Activated T-helper 2 cell treated with anti-CD3 and anti-CD28 coated beads, Interferon-gamma antibody, Interleukin-2, Interleukin-4, amounts not matched to agents 10 μg/mL and 5 μg/mL and 100 μg/mL, durations not matched to agents 14 hours and 24 hours and 36 hours (primary cell): ENCODE data around the gene LYRM4. TPM values are rescaled to one million over a fixed set of nuclear protein-coding genes. Genes with fewer than 3 reads are reported as not detected.

Experiments
- DNase-seq: peaks from one replicate; pipeline ENCODE4 v3.0.0; 2021; ENCODE audit warnings: low spot score
- H3K27ac Mint-ChIP-seq: one replicate; pipeline ENCODE4 v1.8.0; 2021; ENCODE audit warnings: mixed read lengths
- H3K27me3 Mint-ChIP-seq: one replicate; pipeline ENCODE4 v1.8.0; 2021; ENCODE audit warnings: low read depth, mixed read lengths
- H3K36me3 Mint-ChIP-seq: one replicate; pipeline ENCODE4 v1.8.0; 2021; ENCODE audit warnings: low read depth, mixed read lengths
- H3K4me1 Mint-ChIP-seq: one replicate; pipeline ENCODE4 v1.8.0; 2021; ENCODE audit warnings: low read depth, mixed read lengths
- H3K4me3 Mint-ChIP-seq: one replicate; pipeline ENCODE4 v1.8.0; 2021; ENCODE audit warnings: low read depth, mild to moderate bottlenecking, moderate library complexity, mixed read lengths
- H3K9me3 Mint-ChIP-seq: one replicate; pipeline ENCODE4 v1.8.0; 2021; ENCODE audit warnings: mixed read lengths
- intact Hi-C: fragments of 100-400 bp; cut with micrococcal nuclease; formaldehyde crosslinking; loops from one replicate; pipeline ENCODE4 v1.15.1; 2023
- total RNA-seq: library from RNA; stranded (reverse); gene quantifications from 2 replicates; pipeline ENCODE4 v1.2.3, GENCODE V29; 2022

The LYRM4 gene
- total RNA-seq, 1 donor from 2014 or later = 48.6 TPM

- Mint-ChIP-seq H3K4me3 (no peak overlapping the region), H3K9me3 (no peaks in the 10 kb centered on the region), H3K4me1 (peaks cover 41% of the 10 kb centered on the region), H3K27ac (no peak overlapping the region), H3K36me3 (peaks cover 4% of the 10 kb centered on the region), H3K27me3 (no peaks in the 10 kb centered on the region)
- DNase-seq = no peak
- intact Hi-C loops = no loop called here
Measured at GRCh38 chr6:5292154-5292553, 31.4 kb upstream of the LYRM4 start.

- Mint-ChIP-seq H3K36me3 (peaks cover 4% of the 10 kb centered on the region), H3K27me3 (no peaks in the 10 kb centered on the region), H3K27ac (no peak overlapping the region), H3K4me1 (peaks cover 45% of the 10 kb centered on the region), H3K4me3 (no peak overlapping the region), H3K9me3 (no peaks in the 10 kb centered on the region)
- intact Hi-C loops = no loop called here
- DNase-seq = no peak
Measured at GRCh38 chr6:5290500-5290899, 29.8 kb upstream of the LYRM4 start.

- intact Hi-C loops = no loop called here
- Mint-ChIP-seq H3K4me1 (peaks cover 49% of the 10 kb centered on the region), H3K4me3 (no peak overlapping the region), H3K27me3 (no peaks in the 10 kb centered on the region), H3K9me3 (no peaks in the 10 kb centered on the region), H3K36me3 (peaks cover 4% of the 10 kb centered on the region), H3K27ac (no peak overlapping the region)
- no peak for DNase-seq
Measured at GRCh38 chr6:5290097-5290496, 29.3 kb upstream of the LYRM4 start.

GRCh38 chr6:5287966-5288297 lies 27.2 kb upstream of the LYRM4 start:
- Mint-ChIP-seq H3K27ac (peak overlapping the region; percentile 0), H3K4me3 (no peak overlapping the region), H3K36me3 (peaks cover 4% of the 10 kb centered on the region), H3K27me3 (no peaks in the 10 kb centered on the region), H3K4me1 (peaks cover 41% of the 10 kb centered on the region), H3K9me3 (no peaks in the 10 kb centered on the region)
- intact Hi-C loops = loop anchor here (10.0 kb wide), 1 partner anchor 113 kb away; no protein-coding TSS in a partner anchor
- DNase-seq = no peak

- Mint-ChIP-seq H3K4me3 (no peak overlapping the region), H3K27ac (no peak overlapping the region), H3K9me3 (no peaks in the 10 kb centered on the region), H3K27me3 (no peaks in the 10 kb centered on the region), H3K4me1 (peaks cover 40% of the 10 kb centered on the region), H3K36me3 (peaks cover 4% of the 10 kb centered on the region)
- DNase-seq = no peak
- intact Hi-C loops = loop anchor here (10.0 kb wide), 1 partner anchor 113 kb away; no protein-coding TSS in a partner anchor
Measured at GRCh38 chr6:5287205-5287965, 26.6 kb upstream of the LYRM4 start.

GRCh38 chr6:5286780-5287179 lies 26.0 kb upstream of the LYRM4 start:
- Mint-ChIP-seq H3K9me3 (no peaks in the 10 kb centered on the region), H3K4me1 (peaks cover 40% of the 10 kb centered on the region), H3K27me3 (no peaks in the 10 kb centered on the region), H3K36me3 (no peaks in the 10 kb centered on the region), H3K27ac (no peak overlapping the region), H3K4me3 (no peak overlapping the region)
- intact Hi-C loops = loop anchor here (10.0 kb wide), 1 partner anchor 112 kb away; no protein-coding TSS in a partner anchor
- no peak for DNase-seq

- H3K27me3 Mint-ChIP-seq = no peaks in the 10 kb centered on the region
- no peaks in the 10 kb centered on the region for H3K9me3 Mint-ChIP-seq
- intact Hi-C loops = loop anchor here (10.0 kb wide), 1 partner anchor 111 kb away; no protein-coding TSS in a partner anchor
- H3K27ac Mint-ChIP-seq = no peak overlapping the region
- DNase-seq = no peak
- peaks cover 40% of the 10 kb centered on the region for H3K4me1 Mint-ChIP-seq
- H3K36me3 Mint-ChIP-seq = no peaks in the 10 kb centered on the region
- H3K4me3 Mint-ChIP-seq = no peak overlapping the region
Measured at GRCh38 chr6:5285526-5285925, 24.8 kb upstream of the LYRM4 start.

- intact Hi-C loops = loop anchor here (10.0 kb wide), 1 partner anchor 110 kb away; no protein-coding TSS in a partner anchor
- Mint-ChIP-seq H3K36me3 (no peaks in the 10 kb centered on the region), H3K4me3 (no peak overlapping the region), H3K4me1 (peaks cover 44% of the 10 kb centered on the region), H3K27me3 (no peaks in the 10 kb centered on the region), H3K27ac (no peak overlapping the region), H3K9me3 (no peaks in the 10 kb centered on the region)
- DNase-seq = no peak
Measured at GRCh38 chr6:5285081-5285480, 24.3 kb upstream of the LYRM4 start.

- peaks cover 8% of the 10 kb centered on the region for H3K36me3 Mint-ChIP-seq
Measured at GRCh38 chr6:5282191-5282623, 21.5 kb upstream of the LYRM4 start.

GRCh38 chr6:5280920-5281319 lies 20.2 kb upstream of the LYRM4 start:
- Mint-ChIP-seq H3K36me3 (peaks cover 8% of the 10 kb centered on the region), H3K27ac (peak overlapping the region; percentile 61), H3K4me3 (no peak overlapping the region), H3K9me3 (no peaks in the 10 kb centered on the region), H3K27me3 (no peaks in the 10 kb centered on the region), H3K4me1 (peaks cover 53% of the 10 kb centered on the region)
- intact Hi-C loops = loop anchor here (1.0 to 10.0 kb wide), 4 partner anchors 21 to 106 kb away; partner anchors contain the start of gene LYRM4
- no peak for DNase-seq

More at GRCh38 chr6:5282191-5282623, 21.5 kb upstream of the LYRM4 start:
- intact Hi-C loops = loop anchor here (10.0 kb wide), 1 partner anchor 107 kb away; no protein-coding TSS in a partner anchor
- no peaks in the 10 kb centered on the region for H3K27me3 Mint-ChIP-seq
- peak overlapping the region; percentile 4 for H3K27ac Mint-ChIP-seq
- H3K9me3 Mint-ChIP-seq = no peaks in the 10 kb centered on the region
- H3K4me1 Mint-ChIP-seq = peaks cover 52% of the 10 kb centered on the region
- DNase-seq = no peak
- H3K4me3 Mint-ChIP-seq = no peak overlapping the region

GRCh38 chr6:5279891-5280338 lies 19.2 kb upstream of the LYRM4 start:
- Mint-ChIP-seq H3K27ac (peak overlapping the region; percentile 85), H3K36me3 (peaks cover 11% of the 10 kb centered on the region), H3K9me3 (no peaks in the 10 kb centered on the region), H3K4me3 (no peak overlapping the region), H3K27me3 (no peaks in the 10 kb centered on the region), H3K4me1 (peaks cover 53% of the 10 kb centered on the region)
- intact Hi-C loops = loop anchor here (1.0 to 10.0 kb wide), 4 partner anchors 20 to 105 kb away; partner anchors contain the start of gene LYRM4
- DNase-seq = peak; percentile 22

- intact Hi-C loops = no loop called here
- Mint-ChIP-seq H3K9me3 (no peaks in the 10 kb centered on the region), H3K4me3 (peak overlapping the region; percentile 24), H3K27ac (peak overlapping the region; percentile 94), H3K36me3 (peaks cover 12% of the 10 kb centered on the region), H3K27me3 (no peaks in the 10 kb centered on the region), H3K4me1 (peaks cover 56% of the 10 kb centered on the region)
- DNase-seq = no peak
Measured at GRCh38 chr6:5278565-5279120, 17.9 kb upstream of the LYRM4 start.

GRCh38 chr6:5278047-5278446 lies 17.3 kb upstream of the LYRM4 start:
- Mint-ChIP-seq H3K4me1 (peaks cover 62% of the 10 kb centered on the region), H3K4me3 (no peak overlapping the region), H3K27me3 (no peaks in the 10 kb centered on the region), H3K27ac (peak overlapping the region; percentile 21), H3K36me3 (peaks cover 17% of the 10 kb centered on the region), H3K9me3 (no peaks in the 10 kb centered on the region)
- intact Hi-C loops = no loop called here
- no peak for DNase-seq
